GM21367 (cell line): ENCODE measurements around the gene OSBPL2.

Experiments used
- ATAC-seq: cut with Tn5 transposase; IDR thresholded peaks from one replicate; pipeline ENCODE4 v1.9.1; 2021; ENCODE audit not compliant: unreplicated experiment

Gene OSBPL2

DNA sequence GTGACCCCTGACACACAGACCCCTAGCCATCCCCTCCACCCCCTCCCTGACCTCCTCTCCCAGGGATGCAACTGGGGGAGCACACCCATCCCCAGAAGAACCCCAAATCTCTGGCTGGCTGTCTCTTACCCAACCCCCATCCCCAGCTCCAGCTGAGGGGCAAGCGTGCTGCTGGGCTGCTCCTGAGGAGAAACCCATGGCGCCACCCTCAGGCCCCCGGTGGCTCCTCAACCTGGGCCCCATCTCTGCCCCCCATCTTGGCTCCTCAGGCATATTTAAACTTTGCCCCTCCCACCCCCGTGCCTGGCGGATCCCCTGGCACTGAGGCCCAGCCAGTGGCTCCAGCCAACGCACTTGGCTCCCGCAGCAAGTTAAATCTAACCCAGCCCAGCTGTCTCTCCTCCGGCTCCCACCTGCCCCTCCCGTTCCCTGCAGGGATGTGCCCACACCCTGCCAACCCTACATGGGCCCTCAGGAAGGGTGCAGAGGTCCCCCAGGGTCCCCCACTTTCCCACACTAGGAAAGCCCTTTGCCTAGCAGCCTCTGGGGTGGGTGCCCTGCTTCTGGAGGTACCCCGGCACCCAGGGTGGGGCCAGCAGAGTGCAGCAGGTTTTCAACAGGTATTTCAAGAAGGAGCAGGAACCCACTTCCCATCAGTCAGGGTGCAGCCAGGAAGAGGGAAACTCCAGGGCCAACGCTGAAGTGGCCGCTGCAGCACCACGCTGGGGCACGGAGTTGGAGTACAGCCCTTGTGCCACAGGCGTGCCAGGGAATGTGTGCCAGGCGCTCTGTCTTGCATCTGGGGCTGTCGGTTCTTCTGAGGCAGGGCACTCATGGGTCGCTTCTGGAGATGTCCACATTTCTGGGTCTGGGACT lies 5.3 kb upstream of the OSBPL2 start:
- ATAC-seq: no peak

DNA sequence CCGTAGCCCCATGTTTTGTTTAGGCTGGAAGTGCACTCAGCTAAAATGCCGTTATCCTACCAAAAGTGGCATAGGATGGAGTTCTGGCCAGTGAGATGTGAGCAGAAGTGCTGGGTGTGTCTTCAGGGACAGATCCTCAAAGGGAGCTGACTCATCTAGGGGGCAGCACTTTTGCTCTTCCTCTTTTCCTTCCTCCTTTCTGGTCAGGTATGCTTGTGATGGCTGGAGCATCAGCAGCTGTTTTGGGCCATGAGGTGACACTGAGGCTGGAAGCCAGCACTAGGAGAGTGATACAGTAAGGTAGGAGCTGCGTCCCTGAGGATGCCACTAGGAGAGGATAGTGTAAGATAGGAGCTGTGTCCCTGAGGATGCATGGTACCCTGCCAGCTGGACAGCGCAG lies 4.6 kb upstream of the OSBPL2 start:
- ATAC-seq: no peak

DNA sequence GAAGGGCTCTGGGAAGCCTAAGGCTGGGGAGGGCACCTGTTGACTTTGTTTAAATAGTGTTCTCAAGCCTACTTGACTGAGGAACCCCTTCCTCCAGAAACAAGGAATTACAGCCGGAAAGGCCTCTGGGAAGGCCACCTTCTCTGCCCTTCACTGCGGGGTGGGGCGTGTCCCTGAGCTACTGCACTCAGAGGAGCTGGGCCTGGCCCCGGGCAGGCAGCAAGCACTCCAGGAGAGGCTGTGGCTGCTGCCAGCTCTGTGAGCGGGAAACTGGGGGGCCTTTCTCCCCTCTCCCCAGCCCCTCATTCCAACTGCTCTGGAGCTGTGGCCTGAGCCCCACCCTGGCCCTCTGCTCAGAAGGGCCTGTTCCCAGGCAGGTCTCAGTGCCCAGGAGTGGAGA lies 4.0 kb upstream of the OSBPL2 start:
- ATAC-seq: no peak

DNA sequence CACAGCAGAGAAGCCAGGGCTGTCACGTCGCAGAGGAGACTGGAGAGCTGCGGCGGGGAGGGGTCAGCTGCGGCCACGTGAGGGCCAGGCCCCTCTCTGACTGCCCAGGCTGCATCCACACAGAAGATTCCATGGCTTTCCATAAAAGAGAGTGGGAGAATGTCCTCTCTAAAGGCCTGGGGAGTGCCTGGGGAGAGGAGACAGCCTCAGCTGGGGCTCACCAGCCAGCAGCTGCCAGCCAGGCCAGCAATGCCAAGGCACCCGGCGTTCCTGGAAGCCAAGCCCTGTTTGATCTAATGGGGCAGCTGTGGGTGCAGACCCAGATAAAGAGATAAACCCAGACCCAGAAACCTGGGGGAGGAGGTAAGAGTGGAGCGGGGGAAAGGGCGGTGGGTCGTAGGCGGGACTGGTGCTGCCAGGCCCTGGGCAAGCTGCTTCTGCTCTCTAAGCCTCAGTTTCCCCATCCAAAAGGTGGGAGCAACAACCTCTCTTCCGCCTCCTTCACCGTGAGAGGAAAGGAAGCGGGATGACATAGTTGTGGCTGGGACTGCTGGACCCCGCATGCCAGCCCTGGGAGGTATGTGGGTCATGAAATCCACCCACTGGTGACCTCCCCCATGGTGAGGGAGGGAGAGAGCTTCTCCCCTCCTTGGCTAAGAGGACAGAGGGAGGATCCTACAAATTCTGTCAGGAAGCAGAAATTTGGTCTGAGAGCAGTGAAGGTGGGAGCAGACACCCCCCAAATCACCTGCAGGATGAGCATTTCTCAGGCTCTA lies 3.1 kb upstream of the OSBPL2 start:
- ATAC-seq: no peak

DNA sequence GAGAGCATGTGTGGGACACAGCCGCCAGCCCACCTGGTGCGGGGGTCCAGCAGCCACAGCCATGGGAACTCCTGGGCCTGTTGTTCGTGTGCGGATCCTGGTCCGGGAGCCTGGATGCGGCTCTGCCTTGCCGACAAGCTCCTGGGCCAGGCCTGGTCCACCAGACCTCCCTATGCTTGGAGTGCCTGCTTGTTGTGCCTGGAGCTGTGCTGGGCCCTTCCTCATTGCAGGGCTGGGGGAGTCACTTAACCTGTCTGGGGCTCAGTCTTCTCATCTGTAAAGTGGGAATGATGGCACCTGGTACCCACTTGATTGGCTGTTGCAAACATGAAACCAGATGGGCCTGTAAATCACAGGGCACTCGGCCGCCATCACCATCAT lies 2.6 kb upstream of the OSBPL2 start:
- ATAC-seq: no peak

DNA sequence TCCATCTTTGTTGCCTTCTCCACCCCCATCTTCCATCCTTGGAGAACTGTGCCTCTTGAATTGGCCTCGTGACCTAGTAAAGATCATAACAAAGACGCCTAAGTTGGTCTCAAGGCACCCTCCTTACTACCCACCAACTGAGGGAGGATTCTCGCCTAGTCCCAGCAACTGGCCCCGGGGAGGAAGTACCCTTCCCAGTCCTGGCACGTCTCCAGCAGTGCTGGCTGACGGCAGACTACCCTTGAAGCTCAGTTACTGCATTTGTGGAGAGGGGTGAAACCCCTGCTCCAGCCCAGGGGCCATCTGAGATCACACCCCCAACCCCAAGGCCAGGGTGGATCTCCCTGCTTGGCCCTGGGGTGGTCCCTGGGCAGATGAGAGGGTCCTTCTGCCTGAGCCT lies 2.1 kb upstream of the OSBPL2 start:
- no peak for ATAC-seq

DNA sequence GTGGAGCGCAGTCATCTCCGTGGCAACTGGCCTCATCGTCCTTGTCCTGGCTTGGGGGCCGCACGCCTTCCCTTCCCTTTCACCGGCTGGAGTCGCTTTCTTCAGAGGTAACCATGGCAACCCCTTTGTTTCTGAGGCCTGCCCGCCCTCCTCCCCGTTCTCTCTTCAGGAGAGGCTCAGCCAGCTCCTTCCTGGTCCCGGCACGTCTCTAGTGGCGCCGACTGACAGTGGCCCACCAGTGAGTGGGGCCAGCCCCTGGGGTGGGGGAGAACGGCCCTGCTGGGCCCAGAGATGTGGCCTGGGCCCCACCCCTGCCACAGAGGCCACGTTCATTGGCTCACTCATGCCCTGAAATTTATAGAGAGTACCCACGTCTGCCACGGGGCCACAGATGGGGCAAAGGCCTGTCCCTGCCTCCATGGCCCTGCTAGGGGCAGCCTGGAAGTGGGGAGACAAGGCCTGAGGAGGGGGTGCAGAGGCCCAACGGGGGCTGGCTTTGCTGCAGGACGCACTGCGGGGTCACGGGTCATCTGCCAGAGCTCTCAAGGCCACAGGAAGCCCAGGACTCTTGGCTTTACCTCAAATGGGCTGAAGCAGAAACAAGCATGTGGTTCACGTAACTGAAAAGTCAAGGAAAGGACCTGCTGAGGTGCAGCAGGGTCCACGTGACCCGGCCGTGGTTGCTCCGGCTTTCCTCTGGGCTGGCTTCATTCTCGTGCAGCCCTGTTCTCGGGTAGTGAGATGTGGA lies 1.4 kb upstream of the OSBPL2 start:
- ATAC-seq: no peak

DNA sequence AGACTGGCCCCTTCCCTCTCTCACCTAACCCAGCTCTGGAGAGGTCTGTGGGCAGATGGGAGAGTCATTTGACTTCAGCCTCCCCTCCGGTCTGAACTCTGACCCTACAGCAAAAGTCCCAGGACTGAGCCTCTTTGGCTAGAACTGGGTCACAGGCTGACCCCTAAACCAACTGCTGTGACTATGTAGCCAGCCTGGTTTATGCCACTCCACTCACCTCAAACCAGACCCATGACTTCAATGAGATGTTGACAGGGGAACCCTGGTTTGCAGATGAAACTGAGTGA lies 864 bp upstream of the OSBPL2 start:
- no peak for ATAC-seq

DNA sequence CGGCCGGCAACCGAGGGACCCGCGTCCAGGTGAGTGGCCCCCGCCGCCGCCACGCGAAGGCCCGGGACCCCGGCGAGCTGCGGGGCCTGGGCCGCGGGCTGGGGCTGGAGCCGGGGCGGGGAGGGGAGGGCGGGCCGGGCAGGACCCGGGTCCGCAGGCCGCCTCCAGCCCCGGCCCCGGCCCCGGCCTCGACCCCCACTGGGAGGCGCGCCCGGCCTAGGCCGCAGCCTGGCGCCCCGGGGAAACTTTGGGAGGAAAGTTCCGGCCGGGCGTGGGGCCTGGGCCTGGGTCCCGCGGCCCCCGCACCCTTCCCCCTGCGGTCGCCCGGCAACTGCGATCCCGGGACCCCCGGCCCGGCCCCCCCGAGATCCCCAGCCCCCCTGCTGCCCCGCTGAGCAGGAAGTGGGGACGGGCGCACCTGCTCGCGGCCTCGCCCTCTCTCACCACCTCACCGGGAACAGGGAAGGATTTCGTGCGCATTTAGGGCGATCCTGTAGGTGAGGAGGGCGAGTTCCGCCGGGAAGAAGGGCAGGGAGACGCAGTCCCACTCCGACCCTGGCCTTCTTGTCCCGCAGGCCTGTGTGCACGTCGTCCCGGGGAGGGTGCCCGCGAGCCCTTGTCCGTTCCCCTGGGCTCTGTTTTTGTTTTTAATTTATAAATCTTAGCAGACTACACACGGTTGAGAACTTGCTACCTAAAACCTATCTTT lies 402 bp downstream of the OSBPL2 start:
- ATAC-seq: no peak

DNA sequence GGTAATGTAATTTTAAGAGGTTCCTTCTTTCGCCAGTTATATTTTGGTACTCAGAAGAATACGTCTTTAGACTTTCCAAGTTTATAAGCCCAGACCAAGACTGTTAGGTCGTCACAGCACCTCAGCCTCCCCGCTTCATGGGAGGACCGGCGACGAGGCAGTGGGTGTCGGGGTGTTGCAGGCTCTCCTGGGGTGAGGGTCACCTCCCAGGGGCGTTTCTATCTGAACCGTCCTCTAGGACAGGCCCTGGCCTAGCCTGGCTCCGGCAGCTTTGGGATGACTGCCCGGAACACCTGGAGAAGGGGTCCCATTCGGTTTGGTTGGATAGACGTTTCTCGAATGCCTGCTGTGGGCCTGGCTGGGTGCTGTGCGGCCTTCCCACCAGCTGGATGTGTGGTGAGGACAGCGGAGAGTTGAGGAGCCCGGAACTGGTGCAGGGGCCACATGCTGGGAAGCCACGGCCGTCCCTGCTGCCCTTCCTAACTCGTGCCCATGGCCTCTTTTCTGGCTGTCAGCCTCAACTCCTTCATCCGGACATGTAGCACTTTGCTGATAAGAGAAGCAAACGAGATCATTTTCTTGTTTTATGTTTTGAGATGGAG lies 1.1 kb downstream of the OSBPL2 start:
- no peak for ATAC-seq

DNA sequence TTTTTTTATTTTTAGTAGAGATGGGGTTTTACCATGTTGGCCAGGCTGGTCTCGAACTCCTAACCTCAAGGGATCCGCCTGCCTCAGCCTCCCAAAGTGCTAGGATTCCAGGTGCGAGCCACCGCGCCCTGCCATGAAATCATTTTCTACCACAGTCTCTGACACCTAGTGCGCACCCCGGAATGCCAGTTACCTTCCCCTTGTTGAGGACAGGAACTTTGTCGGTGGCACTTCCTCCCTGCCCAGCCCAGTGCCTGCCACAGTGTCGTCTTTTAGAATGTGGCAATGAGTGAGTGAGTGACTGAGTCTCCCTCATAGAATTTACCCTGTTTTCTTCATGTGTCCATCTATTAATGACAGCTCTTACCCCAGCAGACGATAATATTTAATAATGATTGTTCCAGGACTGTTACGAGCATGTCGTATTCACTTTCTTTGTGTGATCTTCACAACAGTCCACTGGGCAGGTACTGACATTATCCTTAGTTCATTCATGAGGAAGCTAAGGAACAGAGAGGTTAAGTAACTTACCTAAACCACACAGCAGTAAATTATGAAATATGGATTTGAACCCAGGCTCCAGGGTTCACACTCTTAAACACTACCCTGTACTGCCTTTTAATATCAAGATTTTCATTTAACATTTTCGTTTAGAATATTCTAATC lies 1.8 kb downstream of the OSBPL2 start:
- ATAC-seq: no peak

DNA sequence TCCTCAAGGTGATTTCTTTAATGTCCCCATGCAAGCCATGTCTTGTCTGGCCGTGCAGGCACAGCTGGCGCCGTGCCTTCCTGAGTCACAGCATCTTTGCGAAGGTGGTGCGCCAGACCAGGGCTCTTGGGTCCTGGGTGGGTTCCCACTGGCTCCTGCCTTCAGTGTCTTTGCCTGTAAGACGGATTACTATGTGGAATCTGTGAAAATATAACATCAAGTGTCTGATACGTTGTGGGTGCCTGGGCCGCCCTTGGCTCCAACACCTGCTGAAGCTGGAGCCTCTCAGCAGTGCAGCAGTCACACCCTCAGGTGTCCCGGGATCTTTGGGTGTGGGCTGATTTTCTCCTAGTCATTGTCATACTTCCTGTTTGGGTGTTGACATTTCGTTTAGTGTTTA lies 3.2 kb downstream of the OSBPL2 start:
- ATAC-seq: no peak

DNA sequence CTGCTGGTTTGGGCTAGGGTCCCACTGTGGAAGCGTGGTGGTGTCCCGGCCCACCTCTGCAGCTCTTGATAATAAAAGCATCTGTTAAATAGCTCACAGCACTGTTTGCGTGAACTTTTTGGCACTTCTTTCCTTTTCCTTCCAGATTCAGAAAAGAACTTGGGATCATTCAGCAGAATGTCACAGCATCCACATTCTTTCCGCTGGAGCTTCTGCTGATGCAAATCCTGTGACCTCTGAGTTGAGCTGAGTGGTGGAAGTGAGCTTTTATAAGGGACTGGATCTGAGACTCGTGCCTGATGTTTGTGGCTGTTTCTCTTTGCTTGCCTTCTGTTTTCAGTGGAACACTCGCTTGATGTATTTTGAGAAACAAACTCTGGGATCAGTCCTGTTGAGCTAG lies 3.9 kb downstream of the OSBPL2 start:
- ATAC-seq: no peak

DNA sequence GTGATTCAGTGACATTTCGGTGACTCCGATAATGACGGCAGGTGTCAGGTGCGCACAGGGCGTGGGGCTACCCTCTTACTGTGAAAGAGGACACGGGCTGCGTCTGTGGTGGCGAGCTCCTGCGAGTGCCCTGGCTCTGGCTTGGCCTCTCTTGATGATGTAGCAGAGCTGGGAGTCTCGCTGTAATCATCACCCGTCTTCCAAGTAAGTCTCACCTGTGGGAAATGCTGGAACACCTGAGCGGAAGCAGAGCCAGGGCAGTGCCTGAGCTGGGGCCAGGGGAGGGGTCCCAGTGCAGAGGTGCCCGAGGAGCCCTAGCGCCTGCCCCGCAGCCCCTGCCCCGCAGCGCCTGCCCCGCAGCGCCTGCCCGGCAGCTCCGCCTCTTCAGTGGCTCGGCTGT lies 4.8 kb downstream of the OSBPL2 start:
- no peak for ATAC-seq

DNA sequence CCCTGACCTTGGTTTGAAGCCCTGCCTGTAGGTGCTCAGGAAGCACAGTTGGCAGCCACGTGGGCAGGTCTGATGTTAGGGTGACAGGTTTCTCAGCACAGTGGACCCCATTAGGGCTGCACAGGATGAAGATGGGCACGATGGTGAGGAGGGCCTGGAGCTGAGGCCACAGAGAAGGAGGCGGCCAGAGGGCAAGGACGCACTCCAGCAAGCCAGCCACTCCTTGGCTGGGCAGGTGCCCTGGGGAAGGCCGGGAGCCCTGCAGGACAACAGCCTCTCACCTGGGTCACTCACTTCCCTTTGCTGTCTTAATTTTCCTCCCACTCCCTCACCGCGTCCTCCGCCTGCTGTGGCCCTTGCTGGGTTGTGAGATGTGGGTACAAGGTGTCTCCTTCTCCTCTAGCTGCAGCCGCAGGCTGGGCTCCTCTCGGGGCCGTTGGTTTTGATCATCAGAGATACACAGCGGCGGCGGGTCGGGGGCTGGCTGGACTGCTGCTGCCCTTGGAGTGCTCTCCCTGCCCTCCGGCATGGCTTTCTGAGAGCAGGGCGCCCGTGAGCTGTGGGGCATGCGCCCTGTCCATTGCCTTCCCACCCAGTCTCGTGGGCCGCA lies 5.7 kb downstream of the OSBPL2 start:
- no peak for ATAC-seq

DNA sequence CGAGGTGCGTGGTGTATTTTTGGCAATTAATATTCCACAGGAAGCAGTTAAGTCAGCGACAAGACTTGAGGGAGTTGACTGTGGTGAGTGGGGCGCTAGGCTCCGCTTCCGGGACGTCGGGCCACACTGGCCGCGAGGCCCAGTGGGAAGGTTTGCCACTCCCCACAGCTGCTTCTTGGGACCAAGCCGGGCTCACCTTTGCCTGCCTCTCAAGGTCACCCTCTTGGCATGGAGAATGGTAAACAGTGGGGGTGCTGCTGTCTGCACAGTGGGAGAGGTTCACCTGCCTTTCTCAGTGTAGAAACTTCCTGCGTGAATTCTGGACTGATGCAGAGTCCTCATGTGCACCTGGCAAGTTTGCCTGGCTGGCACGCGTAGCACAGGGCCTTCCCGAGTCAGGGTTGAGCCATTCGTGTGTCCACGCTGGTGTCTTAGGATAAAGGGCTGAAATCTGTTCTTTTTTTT lies 6.4 kb downstream of the OSBPL2 start:
- no peak for ATAC-seq

DNA sequence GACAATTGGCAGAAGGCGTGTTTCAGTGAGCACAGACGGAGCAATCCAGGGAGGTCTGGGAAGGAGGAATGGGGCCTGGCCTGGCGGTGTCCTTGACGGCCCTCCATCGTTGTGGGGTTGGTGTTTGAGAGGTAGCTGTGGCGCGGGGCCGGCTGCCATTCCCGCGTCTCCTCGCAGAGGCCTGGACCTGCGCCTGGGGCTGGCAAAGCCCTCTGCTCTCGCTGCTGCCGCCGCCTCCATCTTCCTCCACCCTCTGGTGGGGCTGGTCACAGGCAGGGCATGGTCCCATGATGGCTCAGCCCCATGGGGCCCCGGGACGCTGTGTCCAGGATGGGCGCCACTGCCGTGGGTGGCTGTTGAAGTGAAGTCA lies 7.6 kb downstream of the OSBPL2 start:
- ATAC-seq: no peak

DNA sequence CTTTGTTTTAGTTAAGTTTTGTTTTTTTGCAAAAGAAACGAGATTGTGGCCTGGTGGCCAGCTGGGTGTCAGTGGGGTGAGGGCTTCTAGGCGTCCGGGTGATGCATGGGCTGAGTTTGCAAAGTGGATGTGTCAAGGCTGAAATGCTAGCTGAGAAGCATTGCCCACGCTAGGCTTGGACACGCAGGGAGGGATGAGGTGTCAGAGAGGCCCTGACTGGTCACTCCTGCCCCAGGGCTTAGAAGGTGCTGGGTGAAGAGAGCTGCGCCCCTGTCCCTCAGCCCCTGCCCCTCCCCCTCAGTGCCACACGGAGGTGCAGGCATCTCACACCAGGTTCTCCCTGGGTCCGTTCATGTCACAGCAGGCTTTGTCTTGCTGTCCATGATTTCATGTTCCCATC lies 8.1 kb downstream of the OSBPL2 start:
- ATAC-seq: no peak

DNA sequence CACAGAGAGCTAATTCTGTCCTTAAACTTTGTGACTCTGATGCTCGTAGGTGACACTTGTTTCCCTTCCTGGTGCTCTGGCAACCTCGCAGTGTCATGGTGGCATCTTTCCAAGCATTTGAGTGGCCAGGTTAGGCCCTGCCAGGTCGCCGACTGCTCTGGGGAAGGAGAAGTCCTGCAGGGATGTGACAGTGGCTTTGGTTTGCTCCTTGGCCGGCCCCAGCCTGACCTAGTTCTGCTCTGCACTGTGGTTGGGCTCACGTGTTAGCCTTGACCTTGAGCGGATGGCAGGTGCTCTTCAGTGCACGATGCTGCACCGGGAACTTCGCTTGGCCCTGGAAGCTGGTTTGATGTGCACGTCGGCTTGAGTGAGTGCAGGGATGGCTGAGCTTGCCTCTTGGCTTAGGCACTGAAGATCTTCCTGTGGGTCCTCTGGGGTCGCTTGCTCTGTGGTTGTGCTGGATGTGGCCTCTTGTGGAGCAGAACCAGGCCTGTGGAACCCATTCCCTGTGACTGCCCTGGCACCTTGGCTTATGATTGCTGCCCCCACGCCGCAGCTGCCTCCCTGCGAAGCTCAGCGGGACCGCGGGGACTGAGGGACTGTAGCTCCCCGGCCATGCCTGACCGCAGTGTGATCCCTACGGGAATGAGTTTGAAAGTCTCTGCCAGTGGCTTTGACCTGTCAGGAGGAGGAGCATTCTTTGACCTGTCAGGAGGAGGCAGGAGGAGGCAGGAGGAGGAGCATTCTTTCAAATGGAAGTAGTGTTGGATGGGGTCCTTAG lies 8.7 kb downstream of the OSBPL2 start:
- no peak for ATAC-seq
